ENCODE data around the gene KIN. TPM values are rescaled to one million over a fixed set of nuclear protein-coding genes. Genes with fewer than 3 reads are reported as not detected.
"Not testable (repeated sequence)": the region's sequence is repeated elsewhere in the genome, so short reads cannot be mapped to it uniquely, and the experiment has no call there.

Gene KIN
- total RNA-seq, 1 donor from 2014 or later: 15.3 TPM

DNA sequence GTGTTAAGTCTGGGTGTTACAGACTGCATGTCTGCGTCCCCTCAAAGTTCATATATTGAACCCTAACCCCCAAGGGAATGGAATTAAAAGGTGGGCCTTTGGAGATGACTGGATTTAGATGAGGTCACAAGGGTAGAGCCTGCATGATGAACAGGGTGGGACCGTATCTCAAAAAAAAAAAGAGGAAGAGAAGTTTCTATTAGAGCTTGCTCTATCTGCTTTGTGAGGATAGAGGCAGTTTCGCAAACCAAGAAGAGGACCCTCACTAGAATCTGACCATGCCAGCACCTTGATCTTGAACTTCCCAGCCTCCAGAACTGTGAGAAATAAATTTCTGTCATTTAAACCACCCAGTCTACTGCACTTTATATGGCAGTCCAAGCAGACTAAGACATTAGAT lies 1.4 kb downstream of the KIN start:
- Histone ChIP-seq H3K36me3 (ENCODE audit: control insufficient read depth, insufficient read depth, low read length) (no peaks in the 10 kb centered on the region), H3K4me3 (ENCODE audit: low read depth, low read length) (no peak overlapping the region), H3K27me3 (ENCODE audit: control insufficient read depth, insufficient read depth, low read length) (no peaks in the 10 kb centered on the region)
- TF ChIP-seq, protein P1, sequence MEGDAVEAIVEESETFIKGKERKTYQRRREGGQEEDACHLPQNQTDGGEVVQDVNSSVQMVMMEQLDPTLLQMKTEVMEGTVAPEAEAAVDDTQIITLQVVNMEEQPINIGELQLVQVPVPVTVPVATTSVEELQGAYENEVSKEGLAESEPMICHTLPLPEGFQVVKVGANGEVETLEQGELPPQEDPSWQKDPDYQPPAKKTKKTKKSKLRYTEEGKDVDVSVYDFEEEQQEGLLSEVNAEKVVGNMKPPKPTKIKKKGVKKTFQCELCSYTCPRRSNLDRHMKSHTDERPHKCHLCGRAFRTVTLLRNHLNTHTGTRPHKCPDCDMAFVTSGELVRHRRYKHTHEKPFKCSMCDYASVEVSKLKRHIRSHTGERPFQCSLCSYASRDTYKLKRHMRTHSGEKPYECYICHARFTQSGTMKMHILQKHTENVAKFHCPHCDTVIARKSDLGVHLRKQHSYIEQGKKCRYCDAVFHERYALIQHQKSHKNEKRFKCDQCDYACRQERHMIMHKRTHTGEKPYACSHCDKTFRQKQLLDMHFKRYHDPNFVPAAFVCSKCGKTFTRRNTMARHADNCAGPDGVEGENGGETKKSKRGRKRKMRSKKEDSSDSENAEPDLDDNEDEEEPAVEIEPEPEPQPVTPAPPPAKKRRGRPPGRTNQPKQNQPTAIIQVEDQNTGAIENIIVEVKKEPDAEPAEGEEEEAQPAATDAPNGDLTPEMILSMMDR (IDR thresholded peaks at IDR 0.05; ENCODE audit: insufficient read depth, low read length, poor library complexity, severe bottlenecking): no peak
- DNase-seq (ENCODE audit: low read depth): no peak

DNA sequence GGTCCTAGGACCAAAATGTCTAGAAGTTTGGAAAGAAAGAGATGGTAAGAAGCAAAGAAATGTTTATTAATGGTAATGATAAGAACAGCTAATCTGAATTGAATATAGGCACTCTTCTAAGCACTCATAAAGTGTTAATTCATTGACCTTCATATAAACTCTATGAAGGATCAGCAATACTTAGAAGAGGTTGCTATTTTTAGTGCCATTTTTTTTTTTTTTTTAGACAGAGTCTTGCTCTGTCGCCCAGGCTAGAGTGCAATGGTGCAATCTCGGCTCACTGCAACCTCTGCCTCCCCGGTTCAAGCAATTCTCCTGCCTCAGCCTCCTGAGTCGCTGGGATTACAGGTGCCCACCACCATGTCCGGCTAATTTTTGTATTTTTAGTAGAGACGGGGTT lies 5.6 kb downstream of the KIN start:
- H3K4me3 ChIP-seq (ENCODE audit: low read depth, low read length); H3K27me3 ChIP-seq (ENCODE audit: control insufficient read depth, insufficient read depth, low read length); DNase-seq (ENCODE audit: low read depth); H3K36me3 ChIP-seq (ENCODE audit: control insufficient read depth, insufficient read depth, low read length): not testable (repeated sequence)

DNA sequence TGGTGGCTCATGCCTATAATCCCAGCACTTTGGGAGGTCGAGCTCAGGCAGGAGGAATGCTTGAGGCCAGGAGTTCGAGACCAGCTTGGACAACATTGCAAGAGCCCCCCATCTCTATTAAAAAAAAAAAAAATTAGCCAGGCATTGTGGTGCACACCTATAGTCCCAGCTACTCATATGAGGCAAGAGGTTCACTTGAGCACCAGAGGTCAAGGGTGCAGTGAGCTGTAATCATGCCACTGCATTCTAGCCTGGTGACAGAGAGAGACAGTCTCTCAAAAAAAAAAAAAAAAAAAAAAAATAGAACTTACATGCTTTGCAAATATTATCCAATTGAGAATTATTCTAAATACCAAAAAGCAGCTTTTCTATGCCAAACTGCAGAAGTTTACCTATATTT lies 11.0 kb downstream of the KIN start:
- no peak for DNase-seq (ENCODE audit: low read depth)
- no peaks in the 10 kb centered on the region for H3K36me3 ChIP-seq (ENCODE audit: control insufficient read depth, insufficient read depth, low read length)
- TF ChIP-seq, protein P1 (IDR thresholded peaks at IDR 0.05; ENCODE audit: insufficient read depth, low read length, poor library complexity, severe bottlenecking): no peak
- H3K27me3 ChIP-seq (ENCODE audit: control insufficient read depth, insufficient read depth, low read length): no peaks in the 10 kb centered on the region
- H3K4me3 ChIP-seq (ENCODE audit: low read depth, low read length): no peak overlapping the region

DNA sequence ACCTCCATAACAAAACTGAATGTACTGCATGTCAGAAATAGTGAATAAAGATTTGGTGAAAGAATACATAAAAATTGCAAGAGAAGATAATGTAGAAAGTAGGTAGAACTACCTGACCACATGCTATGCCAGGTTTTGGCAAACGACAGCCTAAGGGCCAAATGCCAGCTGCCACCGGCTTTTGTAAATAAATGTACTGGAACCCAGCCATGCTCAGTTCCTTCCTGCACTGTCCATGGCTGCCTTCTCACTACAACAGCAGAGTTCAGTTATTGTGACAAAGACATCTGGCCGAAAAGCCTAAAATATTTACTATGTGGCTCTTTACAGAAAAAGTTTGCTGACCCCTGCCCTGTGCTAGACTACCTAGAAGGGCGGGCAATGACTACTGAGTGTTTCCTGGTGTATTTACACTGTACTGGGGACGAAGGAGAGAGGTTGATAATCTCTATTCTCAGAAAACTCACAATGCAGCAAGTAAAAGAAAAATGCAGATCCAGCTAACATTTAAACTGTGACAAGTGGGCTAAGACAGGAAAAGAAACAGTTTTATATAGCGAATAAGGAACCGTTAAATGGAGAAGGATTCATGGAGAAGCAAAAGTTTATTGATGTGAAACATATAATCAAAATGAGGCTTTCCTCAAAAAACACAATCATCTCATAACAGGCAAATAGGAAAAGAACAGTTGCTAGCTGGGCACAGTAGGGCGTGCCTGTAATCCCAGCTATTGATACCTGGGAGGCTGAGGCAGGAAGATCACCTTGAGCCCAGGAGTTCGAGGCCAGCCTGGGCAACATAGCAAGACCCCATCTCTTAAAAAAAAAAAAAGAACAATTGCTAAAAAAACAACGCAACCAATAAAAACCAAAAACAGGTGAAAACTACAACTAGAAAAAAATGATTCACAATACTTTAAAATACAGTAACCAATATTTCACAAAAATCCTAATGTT lies 13.7 kb downstream of the KIN start:
- no peaks in the 10 kb centered on the region for H3K36me3 ChIP-seq (ENCODE audit: control insufficient read depth, insufficient read depth, low read length)

DNA sequence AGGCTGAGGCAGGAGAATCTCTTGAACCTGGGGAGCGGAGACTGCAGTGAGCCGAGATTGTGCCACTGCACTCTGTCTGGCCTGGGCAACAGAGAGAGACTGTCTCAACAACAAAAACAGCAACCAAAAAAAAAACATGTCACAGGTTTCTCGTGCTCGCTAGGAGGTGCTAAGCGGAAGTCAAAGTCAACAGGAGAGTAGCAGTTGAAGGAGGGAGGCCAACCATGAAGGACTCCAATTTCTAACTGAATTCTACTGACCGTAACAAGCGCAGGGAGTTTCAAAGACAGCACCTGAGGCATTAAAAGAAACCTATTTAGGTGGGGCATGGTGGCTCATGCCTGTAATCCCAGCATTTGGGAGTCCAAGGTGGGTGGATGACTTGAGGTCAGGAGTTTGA lies 19.4 kb downstream of the KIN start:
- H3K27me3 ChIP-seq (ENCODE audit: control insufficient read depth, insufficient read depth, low read length): no peaks in the 10 kb centered on the region
- H3K36me3 ChIP-seq (ENCODE audit: control insufficient read depth, insufficient read depth, low read length): no peaks in the 10 kb centered on the region
- no peak overlapping the region for H3K4me3 ChIP-seq (ENCODE audit: low read depth, low read length)
- TF ChIP-seq, protein P1 (IDR thresholded peaks at IDR 0.05; ENCODE audit: insufficient read depth, low read length, poor library complexity, severe bottlenecking): no peak
- DNase-seq (ENCODE audit: low read depth): no peak

More for the DNA sequence above, 13.7 kb downstream of the KIN start:
- TF ChIP-seq, protein P1 (IDR thresholded peaks at IDR 0.05; ENCODE audit: insufficient read depth, low read length, poor library complexity, severe bottlenecking): no peak
- Histone ChIP-seq H3K27me3 (ENCODE audit: control insufficient read depth, insufficient read depth, low read length) (no peaks in the 10 kb centered on the region), H3K4me3 (ENCODE audit: low read depth, low read length) (no peak overlapping the region)
- no peak for DNase-seq (ENCODE audit: low read depth)

DNA sequence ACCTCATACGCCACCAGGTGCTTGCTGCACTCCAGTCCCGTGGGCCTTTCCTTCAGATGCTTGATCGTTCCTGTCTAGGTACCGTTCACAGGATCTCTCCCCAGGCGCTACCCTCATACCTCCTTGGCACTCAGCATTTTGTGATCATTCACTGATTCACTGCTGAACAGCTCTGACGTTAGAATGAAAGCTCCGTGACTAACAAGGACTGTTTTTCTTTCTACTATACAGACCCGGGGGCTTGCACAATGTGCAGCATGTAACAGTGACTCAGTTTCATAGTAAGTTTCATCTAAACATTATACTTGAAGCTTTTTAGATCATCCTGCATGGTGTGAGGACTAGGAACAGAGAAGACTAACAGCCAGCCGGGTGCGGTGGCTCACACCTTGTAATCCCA lies 20.6 kb downstream of the KIN start:
- Histone ChIP-seq H3K4me3 (ENCODE audit: low read depth, low read length) (no peak overlapping the region), H3K27me3 (ENCODE audit: control insufficient read depth, insufficient read depth, low read length) (no peaks in the 10 kb centered on the region), H3K36me3 (ENCODE audit: control insufficient read depth, insufficient read depth, low read length) (no peaks in the 10 kb centered on the region)
- TF ChIP-seq, protein P1 (IDR thresholded peaks at IDR 0.05; ENCODE audit: insufficient read depth, low read length, poor library complexity, severe bottlenecking): no peak
- no peak for DNase-seq (ENCODE audit: low read depth)

Measured in kidney epithelial cell (primary cell).